ENCODE results near the gene EMC6.

EMC6 gene

DNA sequence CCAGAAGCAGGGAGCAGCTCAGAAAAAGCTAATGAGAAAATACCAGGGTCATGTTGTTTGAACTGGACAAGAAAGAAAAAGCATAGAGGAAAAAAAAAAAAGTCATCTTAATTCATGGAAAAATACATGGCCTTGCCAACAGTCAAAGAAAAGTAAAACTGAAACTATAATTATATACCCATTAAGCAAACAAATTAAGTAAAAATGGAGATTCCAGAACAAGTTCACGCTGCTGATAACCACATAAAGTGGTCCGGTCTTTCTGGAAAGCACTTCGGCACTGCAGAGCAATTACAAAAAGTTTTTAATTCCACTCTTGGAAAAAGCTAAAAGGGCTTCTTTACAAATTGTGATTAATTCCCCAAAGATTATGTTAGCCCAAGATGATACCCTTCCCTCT lies 39.8 kb downstream of the EMC6 start:
- no peak overlapping the region for H3K4me3 ChIP-seq (replicated peaks; ENCODE audit: low read depth, low read length)
- no peak for DNase-seq (ENCODE audit: low read depth)
- TF ChIP-seq, protein P1, sequence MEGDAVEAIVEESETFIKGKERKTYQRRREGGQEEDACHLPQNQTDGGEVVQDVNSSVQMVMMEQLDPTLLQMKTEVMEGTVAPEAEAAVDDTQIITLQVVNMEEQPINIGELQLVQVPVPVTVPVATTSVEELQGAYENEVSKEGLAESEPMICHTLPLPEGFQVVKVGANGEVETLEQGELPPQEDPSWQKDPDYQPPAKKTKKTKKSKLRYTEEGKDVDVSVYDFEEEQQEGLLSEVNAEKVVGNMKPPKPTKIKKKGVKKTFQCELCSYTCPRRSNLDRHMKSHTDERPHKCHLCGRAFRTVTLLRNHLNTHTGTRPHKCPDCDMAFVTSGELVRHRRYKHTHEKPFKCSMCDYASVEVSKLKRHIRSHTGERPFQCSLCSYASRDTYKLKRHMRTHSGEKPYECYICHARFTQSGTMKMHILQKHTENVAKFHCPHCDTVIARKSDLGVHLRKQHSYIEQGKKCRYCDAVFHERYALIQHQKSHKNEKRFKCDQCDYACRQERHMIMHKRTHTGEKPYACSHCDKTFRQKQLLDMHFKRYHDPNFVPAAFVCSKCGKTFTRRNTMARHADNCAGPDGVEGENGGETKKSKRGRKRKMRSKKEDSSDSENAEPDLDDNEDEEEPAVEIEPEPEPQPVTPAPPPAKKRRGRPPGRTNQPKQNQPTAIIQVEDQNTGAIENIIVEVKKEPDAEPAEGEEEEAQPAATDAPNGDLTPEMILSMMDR (IDR thresholded peaks at IDR 0.05; ENCODE audit: low read length, missing control alignments): no peak

DNA sequence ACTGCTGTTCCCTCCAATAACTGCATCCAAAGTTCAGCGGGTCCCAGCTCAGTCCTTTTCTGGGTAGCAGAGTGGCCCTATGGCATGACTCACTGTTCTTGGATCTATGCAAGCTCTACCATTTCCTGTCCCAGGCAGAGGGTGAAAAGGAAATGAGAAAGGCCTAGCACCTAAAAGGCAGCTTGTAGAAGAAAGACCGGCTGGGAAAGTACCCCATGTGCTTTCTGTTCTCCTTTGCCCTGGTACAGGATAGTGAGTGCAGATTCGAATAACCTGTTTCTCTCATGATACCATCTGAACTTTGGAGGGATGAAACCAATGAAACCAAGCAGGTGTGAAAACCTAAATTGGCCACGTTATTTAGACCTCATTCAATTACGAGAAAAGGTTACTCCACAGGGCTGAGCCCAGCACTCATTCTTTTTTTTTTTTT lies 42.4 kb downstream of the EMC6 start:
- TF ChIP-seq, protein P1 (IDR thresholded peaks at IDR 0.05; ENCODE audit: low read length, missing control alignments): no peak
- H3K4me3 ChIP-seq (replicated peaks; ENCODE audit: low read depth, low read length): no peak overlapping the region
- peak; percentile 69 for DNase-seq (ENCODE audit: low read depth)

DNA sequence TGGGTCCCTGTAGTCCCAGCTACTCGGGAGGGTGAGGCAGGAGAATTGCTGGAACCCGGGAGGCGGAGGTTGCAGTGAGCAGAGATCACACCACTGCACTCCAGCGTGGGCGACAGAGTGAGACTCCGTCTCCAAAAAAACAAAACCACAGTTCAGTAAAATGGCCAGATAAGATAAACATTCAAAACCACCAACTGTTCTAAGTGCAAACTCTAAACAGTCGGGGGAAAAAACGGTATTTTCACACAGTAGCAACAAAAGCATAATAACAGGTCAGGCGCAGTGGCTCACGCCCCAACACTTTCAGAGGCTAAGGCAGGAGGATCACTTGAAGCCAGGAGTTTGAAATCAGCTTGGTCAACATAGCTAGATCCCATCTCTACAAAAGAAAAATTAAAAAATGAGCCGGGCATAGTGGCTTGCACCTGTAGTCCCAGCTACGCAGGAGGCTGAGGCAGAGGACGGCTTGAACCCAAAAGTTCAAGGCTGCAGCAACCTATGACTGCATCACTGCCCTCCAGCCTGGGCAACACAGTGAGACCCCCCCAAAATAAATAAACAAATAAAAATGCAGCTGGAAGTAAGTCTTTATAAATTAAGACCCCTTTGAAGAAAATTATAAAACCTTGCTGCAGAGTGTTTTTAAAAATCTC lies 44.3 kb downstream of the EMC6 start:
- H3K4me3 ChIP-seq (replicated peaks; ENCODE audit: low read depth, low read length): no peak overlapping the region
- TF ChIP-seq, protein P1 (IDR thresholded peaks at IDR 0.05; ENCODE audit: low read length, missing control alignments): no peak
- DNase-seq (ENCODE audit: low read depth): no peak

DNA sequence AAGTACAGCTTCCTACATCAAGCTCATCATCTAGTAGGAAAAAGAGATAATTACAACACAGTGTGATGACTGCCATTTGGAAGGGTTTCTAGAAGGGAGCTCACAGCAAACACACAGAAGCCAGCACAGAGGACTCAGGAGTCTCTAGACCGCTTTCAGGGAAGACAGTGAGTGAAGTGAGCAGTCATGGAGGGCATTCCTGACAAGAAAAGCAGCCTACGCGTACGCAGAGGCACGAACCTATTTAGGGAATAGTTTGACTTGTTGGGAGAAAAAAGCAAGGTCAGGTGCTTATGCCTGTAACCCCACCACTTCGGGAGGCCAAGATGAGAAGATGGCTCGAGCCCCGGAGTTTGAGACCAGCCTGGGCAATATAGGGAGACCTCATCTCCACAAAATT lies 46.7 kb downstream of the EMC6 start:
- DNase-seq (ENCODE audit: low read depth): no peak
- TF ChIP-seq, protein P1 (IDR thresholded peaks at IDR 0.05; ENCODE audit: low read length, missing control alignments): no peak
- H3K4me3 ChIP-seq (replicated peaks; ENCODE audit: low read depth, low read length): no peak overlapping the region

DNA sequence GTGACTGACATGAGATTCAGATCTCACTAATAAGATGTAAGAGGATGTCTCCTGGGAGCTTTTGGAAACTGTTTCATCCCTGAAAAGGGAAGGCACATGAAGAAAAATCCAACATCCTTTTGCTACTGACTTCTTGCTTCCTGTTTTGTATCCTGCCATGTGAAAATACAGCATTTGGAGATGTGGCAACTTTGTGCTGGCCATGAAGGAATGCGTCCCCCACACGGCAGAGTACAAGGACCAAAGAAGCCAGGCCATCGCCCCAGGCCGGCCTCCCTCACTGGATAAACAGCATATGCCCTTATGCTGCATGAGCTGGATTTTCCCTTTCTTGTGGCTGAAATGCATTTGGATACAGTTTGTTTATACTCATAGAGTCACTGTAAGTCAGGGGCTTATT lies 49.6 kb downstream of the EMC6 start:
- no peak for DNase-seq (ENCODE audit: low read depth)
- TF ChIP-seq, protein P1 (IDR thresholded peaks at IDR 0.05; ENCODE audit: low read length, missing control alignments): no peak
- no peak overlapping the region for H3K4me3 ChIP-seq (replicated peaks; ENCODE audit: low read depth, low read length)

DNA sequence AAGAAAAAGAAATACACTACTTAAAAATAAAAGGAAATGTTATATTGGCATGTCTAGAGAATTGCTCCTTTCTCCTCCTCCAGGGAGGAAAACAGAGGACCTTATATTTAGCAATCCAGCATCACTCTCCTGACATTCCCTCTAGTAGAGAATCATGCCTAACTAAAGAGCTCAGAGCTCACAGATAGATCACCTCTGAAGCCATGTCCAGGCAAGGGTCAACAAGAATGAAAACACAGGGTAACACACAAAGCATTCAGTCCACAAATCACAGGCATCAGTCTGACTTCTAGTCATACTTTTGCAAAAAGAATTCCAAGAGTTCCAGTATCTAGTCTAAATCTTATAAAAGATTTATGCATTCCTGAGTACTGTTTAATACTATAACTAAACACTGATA lies 50.7 kb downstream of the EMC6 start:
- no peak overlapping the region for H3K4me3 ChIP-seq (replicated peaks; ENCODE audit: low read depth, low read length)
- TF ChIP-seq, protein P1 (IDR thresholded peaks at IDR 0.05; ENCODE audit: low read length, missing control alignments): no peak
- DNase-seq (ENCODE audit: low read depth): no peak

Data from fibroblast of pulmonary artery (primary cell).